Astrocyte (in vitro differentiated cells and primary cell): ENCODE measurements around the gene PSG11.
"Not testable (repeated sequence)": the region's sequence is repeated elsewhere in the genome, so short reads cannot be mapped to it uniquely, and the experiment has no call there.

ENCODE experiments used
- EZH2 ChIP-seq: IDR thresholded peaks from 2 replicates; pipeline ENCODE4 v1.6.1; 2012; ENCODE audit warnings: mild to moderate bottlenecking, low read length, inconsistent platforms; ENCODE audit not compliant: insufficient read depth
- TF ChIP-seq, protein P1 (sequence below): IDR thresholded peaks from 2 replicates; pipeline ENCODE4 v1.5.1; 2011; ENCODE audit warnings: low read depth, mild to moderate bottlenecking, inconsistent platforms, low read length, moderate library complexity; ENCODE audit not compliant: insufficient read depth

DNA sequence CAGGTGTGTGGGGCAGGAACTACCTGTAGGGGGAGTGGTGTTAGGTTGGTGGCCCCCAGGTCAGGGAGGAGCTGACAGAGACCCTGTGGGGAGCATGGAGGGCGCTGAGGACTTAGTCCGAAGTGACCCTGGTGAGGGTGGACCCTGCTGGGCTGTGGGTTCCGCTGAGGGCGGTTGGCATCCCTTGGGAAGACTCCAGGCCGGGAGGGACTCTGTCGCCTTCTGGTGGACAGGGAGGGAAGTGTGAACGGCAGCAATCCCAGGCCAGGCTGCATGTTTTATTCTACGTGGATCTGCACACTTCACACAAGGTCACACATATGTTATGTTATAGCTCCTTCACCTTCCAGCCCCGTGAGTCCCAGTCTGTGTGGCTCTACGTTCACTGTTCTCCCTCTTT lies 1.7 kb upstream of the PSG11 start:
- TF ChIP-seq EZH2: not testable (repeated sequence)
- TF ChIP-seq, protein P1, sequence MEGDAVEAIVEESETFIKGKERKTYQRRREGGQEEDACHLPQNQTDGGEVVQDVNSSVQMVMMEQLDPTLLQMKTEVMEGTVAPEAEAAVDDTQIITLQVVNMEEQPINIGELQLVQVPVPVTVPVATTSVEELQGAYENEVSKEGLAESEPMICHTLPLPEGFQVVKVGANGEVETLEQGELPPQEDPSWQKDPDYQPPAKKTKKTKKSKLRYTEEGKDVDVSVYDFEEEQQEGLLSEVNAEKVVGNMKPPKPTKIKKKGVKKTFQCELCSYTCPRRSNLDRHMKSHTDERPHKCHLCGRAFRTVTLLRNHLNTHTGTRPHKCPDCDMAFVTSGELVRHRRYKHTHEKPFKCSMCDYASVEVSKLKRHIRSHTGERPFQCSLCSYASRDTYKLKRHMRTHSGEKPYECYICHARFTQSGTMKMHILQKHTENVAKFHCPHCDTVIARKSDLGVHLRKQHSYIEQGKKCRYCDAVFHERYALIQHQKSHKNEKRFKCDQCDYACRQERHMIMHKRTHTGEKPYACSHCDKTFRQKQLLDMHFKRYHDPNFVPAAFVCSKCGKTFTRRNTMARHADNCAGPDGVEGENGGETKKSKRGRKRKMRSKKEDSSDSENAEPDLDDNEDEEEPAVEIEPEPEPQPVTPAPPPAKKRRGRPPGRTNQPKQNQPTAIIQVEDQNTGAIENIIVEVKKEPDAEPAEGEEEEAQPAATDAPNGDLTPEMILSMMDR: not testable (repeated sequence)
